GM12878 (cell line): ENCODE results near the gene PCDHA4.

Experiments used
- MXI1 ChIP-seq: fragments of 150-350 bp; IDR thresholded peaks from 2 replicates; pipeline ENCODE4 v1.6.1; 2011; ENCODE audit warnings: low read depth, mild to moderate bottlenecking, inconsistent platforms, low read length, improper control_type of control experiment
- POLR2A ChIP-seq: IDR thresholded peaks from 2 replicates; pipeline ENCODE4 v1.6.1; 2011; ENCODE audit warnings: low read depth, mild to moderate bottlenecking, low read length
- POLR2AphosphoS5 ChIP-seq: IDR thresholded peaks from 2 replicates; pipeline ENCODE4 v1.6.1; 2011; ENCODE audit warnings: mild to moderate bottlenecking, low read length, inconsistent platforms
- RFX5 ChIP-seq: IDR thresholded peaks from 2 replicates; pipeline ENCODE4 v1.6.1; 2011; ENCODE audit warnings: low read depth, low read length, improper control_type of control experiment
- SIN3A ChIP-seq: IDR thresholded peaks from 2 replicates; pipeline ENCODE4 v1.6.1; 2012; ENCODE audit warnings: low read depth, low read length, improper control_type of control experiment
- TF ChIP-seq, protein P1 (sequence below), 3 experiments: IDR thresholded peaks in 2 of 3; conservative IDR thresholded peaks in 1 of 3; 2 replicates each; pipeline ENCODE4 v1.5.1; 2011; ENCODE audit warnings: low read depth in 3 of 3, low read length in 3 of 3, mild to moderate bottlenecking in 3 of 3, control low read depth in 2 of 3, moderate library complexity in 2 of 3, inconsistent platforms in 1 of 3, mixed read lengths in 1 of 3; ENCODE audit not compliant: control insufficient read depth in 2 of 3, insufficient read depth in 1 of 3; ENCODE audit errors: extremely low read depth in 1 of 3

DNA sequence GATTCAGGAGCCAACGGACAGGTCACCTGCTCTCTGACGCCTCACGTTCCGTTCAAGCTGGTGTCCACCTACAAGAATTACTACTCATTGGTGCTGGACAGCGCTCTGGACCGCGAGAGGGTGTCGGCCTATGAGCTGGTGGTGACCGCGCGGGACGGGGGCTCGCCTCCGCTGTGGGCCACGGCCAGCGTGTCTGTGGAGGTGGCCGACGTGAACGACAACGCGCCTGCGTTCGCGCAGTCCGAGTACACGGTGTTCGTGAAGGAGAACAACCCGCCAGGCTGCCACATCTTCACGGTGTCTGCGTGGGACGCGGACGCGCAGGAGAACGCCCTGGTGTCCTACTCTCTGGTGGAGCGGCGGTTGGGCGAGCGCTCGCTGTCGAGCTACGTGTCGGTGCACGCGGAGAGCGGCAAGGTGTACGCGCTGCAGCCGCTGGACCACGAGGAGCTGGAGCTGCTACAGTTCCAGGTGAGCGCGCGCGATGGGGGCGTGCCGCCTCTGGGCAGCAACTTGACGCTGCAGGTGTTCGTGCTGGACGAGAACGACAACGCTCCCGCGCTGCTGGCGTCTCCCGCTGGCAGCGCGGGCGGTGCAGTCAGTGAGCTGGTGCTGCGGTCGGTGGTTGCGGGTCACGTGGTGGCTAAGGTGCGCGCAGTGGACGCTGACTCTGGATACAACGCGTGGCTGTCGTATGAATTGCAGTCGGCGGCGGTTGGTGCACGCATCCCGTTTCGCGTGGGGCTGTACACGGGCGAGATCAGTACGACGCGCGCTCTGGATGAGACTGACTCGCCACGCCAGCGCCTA is 50.5 kb downstream of the PCDHA4 start:
- no peak for TF ChIP-seq MXI1
- TF ChIP-seq POLR2A: no peak
- no peak for TF ChIP-seq SIN3A
- no peak for TF ChIP-seq POLR2AphosphoS5
- TF ChIP-seq, protein P1, sequence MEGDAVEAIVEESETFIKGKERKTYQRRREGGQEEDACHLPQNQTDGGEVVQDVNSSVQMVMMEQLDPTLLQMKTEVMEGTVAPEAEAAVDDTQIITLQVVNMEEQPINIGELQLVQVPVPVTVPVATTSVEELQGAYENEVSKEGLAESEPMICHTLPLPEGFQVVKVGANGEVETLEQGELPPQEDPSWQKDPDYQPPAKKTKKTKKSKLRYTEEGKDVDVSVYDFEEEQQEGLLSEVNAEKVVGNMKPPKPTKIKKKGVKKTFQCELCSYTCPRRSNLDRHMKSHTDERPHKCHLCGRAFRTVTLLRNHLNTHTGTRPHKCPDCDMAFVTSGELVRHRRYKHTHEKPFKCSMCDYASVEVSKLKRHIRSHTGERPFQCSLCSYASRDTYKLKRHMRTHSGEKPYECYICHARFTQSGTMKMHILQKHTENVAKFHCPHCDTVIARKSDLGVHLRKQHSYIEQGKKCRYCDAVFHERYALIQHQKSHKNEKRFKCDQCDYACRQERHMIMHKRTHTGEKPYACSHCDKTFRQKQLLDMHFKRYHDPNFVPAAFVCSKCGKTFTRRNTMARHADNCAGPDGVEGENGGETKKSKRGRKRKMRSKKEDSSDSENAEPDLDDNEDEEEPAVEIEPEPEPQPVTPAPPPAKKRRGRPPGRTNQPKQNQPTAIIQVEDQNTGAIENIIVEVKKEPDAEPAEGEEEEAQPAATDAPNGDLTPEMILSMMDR (IDR thresholded peaks at IDR 0.05 in 2 of 3, conservative IDR thresholded peaks at IDR 0.05 in 1 of 3; ENCODE audit: control insufficient read depth in 2 of 3, extremely low read depth in 1 of 3, insufficient read depth in 1 of 3, low read depth in 3 of 3, low read length in 3 of 3): no peak
- TF ChIP-seq RFX5: no peak
